Activated CD4-positive, alpha-beta T cell treated with anti-CD3 and anti-CD28 coated beads, Interleukin-2, amount 50 U/mL, for 24 hours (primary cell): ENCODE data around the gene RGL1.

ENCODE experiments used
- DNase-seq, 2 donors: peaks; one replicate each; pipeline ENCODE4 v3.0.0-alpha.2; 2020; ENCODE audit warnings: low read depth in 1 of 2, low spot score in 1 of 2

The RGL1 gene

DNA sequence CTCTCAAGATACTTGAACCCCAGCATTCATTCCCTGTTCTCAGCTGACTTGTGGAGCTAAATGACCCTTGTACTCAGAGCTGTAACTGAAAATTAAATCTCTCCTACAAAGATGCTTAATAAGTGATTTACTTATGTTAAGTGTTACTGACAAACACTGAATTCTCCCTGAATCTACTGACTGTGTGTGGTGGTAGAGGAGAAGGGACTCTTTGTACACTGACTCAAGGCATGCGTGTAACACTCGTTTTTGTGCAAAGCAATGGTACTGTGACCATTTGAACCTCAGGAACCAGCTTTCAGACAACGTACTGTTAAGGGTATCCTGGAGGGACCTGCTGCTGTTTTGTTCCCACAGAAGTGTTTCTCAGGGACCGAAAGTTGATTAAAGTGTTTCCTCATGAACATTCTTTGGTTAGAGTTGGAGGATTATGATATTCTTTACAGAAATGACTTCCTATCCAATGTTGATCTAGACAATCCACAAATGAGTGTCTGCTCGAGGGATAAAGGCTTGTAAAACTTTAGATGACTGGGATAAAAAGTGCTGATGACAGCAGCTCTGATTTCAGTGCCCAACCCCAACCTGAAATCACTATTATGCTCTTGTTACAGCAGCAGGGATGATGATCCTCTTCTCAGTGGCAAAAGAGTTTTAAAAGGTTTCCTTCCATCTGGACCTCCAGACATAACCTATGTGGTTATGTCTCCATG, 12.8 kb downstream of the RGL1 start:
- DNase-seq: no peak

GRCh38 chr1:183819059-183819458, 14.1 kb downstream of the RGL1 start:
- no peak for DNase-seq

DNA sequence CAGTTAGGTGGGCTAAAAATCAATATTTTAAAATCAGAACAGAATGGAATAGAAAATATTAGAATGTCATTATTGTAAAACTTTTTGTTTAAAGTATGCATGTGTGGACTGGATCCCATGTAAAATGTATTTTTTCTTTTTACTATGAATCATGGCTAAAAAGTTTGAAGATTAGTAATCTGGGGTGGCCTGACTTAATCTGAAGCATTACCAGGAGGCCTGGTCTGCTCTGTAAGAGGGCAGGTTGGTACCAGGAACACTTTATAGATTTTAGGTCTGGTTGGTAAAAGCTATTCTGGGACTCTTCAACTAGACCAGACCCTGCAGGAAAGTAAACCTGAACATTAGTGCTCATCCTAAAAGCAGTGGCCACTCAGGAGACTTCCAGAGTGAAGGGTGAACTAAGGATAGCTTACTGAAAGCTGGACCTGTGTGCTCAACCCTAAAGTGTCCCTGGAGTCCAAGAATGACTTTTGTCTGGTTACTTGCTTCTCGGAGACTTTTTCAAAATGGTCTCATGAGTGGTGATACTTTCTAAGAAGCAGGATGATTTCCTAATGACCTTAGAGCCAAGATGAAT, 16.5 kb downstream of the RGL1 start:
- no peak for DNase-seq

- DNase-seq: no peak
Measured at GRCh38 chr1:183821889-183822611, 17.1 kb downstream of the RGL1 start.

DNA sequence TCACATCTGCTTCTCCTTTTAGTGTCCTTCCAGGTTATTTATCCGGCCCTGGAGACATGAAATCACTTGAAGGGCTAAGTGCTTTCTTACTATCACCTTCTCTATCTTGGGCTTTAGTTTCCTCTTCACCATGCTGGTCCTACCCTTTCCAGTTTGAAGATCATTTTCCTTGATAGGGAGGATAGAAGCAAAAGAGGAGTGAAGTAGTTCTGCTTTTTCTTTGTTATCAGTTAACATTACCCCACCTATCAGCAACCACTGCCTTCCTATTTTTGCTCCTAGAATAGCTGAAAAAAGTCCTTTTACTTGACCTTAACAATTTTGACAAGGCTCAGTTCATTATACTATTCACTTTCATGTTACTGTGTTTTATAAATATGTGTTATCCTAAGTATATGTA, 19.4 kb downstream of the RGL1 start:
- DNase-seq: no peak

GRCh38 chr1:183827801-183828200, 22.9 kb downstream of the RGL1 start:
- no peak for DNase-seq

DNA sequence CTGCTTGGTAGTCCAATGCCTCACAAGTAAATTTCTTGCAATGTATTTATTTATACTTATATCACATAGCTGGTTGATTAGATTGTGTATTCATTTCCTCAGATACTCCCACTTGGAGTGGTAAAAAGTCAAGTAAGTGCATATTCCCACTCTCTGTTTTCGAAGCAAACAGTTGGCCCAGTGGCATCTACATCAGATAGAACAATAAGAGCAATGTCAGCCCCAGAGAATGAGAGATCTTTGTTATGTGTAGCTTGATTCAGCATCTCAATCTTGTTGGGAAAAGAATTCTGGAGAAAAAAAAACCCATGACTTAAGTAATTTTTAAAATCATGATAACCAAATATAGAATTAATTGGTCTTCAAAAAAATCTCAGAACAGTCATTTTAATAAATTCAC, 25.5 kb downstream of the RGL1 start:
- no peak for DNase-seq

DNA sequence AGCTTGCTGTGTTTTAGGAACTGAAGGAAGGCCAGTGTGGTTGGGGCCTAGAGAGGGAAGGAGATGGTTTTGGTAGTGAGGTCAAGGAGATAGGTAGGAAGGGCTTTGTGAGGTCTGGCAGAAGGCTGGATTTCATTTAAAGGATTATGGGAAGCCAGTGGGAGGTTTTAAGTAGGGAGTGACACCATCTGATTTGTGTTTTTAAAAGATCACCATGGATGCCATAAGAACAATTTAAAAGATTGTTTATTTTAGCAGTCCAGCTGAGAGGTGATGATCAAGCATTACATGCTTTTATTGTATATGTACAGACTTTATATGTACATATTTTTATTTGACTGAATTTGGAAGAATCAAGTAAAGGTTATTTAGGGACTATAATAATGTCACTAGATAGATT, 26.4 kb downstream of the RGL1 start:
- DNase-seq: no peak

- no peak for DNase-seq
Measured at GRCh38 chr1:183832459-183832858, 27.5 kb downstream of the RGL1 start.

DNA sequence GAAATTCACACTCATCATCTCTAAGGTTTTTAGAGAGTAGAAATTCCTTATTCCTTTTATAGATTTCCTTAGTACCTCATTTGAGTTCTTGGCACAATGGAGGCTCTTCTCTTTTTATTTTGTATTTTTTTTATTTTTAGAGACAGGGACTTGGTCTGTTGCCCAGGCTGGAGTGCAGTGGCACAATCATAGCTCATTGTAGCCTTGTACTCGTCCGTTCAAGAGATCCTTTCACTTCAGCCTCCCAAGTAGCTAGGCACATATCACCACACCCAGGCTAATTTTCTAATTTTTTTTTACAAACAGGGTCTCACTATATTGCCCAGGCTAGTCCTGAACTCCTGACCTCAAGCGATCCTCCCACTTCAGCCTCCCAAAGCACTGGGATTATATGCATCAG, 29.6 kb downstream of the RGL1 start:
- DNase-seq: no peak

DNA sequence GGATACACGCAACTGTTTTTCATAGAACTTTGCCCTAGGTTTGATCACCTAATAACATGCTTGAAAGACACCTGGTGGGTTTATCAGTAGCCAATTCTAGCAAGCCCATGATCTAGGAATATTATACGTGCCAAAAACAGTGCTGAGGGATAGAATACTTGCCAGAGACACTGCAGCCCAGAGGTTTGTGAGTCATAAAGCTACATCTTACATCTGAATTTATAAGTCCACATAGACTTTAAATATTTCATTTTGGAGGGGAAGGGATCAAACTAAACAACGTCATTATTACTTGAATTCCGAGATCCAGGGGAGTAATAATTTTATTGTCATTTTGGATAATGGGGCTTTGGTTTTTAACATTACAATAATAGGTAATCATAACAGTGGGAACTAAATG, 31.7 kb downstream of the RGL1 start:
- no peak for DNase-seq

DNA sequence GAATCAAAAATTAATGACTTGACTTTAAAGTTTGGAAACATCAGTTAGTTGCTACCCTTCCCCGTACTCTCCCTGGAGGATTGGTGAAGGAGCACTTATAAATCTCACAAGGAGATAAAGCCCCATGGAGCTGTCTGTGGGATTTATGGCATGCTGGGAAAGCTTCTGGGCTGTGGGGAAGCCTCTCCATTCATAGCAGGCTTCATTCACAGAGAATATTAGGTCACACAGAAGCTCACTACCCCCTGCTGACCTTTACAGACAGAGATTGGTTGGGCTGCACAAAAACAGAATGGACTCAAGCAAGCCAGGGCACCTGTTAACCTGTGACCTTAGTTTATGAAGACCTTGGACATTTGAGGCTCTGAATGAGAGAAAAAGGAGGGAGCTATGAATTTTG, 32.1 kb downstream of the RGL1 start:
- no peak for DNase-seq

GRCh38 chr1:183838221-183838620, 33.3 kb downstream of the RGL1 start:
- no peak for DNase-seq

- DNase-seq: no peak
Measured at GRCh38 chr1:183840140-183840539, 35.2 kb downstream of the RGL1 start.

DNA sequence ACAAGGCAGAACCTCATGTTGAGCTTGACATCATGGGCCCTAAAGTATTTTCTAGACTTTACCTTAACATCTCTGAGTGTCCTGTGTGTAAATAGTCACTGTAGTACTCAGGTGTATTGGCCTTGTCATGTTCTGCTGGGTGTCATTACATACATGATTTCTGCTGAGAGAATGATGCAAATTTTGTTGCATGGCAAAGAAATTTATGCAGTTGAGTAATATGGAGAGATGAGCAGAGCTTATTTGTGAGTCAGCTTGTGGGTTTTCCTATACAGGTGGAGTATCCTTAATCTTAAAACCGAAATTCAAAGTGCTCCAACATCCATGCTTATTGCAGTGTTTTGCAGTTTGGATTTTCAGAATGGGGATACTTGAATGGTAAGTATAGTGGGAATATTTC, 36.6 kb downstream of the RGL1 start:
- no peak for DNase-seq

GRCh38 chr1:183841950-183842794, 37.3 kb downstream of the RGL1 start:
- DNase-seq: no peak

- no peak for DNase-seq
Measured at GRCh38 chr1:183842795-183843144, 37.9 kb downstream of the RGL1 start.

DNA sequence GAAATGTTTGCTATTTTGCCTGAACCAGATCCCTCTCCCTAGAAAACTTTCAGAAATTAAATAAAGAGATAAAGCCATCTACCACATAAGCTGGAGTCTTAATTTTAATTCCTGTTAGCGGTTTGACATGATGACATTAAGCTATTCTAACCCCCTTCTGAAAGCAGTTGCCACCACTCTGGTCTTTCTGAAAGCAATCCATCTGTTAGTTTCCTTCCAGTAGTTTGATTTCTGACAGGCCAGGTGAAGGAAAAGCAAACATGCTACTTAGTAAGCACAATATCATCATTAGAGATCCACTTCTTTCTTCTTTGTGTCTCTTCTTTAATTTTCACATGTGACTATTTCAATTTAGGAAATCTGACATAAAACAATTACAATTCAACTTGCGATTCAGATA, 39.9 kb downstream of the RGL1 start:
- DNase-seq: no peak

DNA sequence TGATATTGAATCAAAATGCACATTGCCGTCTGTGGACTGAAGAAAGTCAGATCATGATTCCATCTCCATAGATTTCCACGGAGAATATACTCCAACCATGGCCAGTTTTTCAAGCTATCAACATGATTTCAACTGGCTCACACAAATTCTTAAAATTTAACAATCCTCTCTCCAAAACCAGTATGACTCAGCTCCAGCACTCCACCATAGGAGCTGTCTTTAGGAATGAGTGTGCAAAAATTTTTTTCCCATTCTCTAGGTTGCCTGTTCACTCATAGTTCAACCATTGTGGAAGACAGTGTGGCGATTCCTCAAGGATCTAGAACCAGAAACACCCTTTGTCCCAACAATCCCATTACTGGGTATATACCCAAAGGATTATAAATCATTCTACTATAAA, 40.8 kb downstream of the RGL1 start:
- DNase-seq: no peak

DNA sequence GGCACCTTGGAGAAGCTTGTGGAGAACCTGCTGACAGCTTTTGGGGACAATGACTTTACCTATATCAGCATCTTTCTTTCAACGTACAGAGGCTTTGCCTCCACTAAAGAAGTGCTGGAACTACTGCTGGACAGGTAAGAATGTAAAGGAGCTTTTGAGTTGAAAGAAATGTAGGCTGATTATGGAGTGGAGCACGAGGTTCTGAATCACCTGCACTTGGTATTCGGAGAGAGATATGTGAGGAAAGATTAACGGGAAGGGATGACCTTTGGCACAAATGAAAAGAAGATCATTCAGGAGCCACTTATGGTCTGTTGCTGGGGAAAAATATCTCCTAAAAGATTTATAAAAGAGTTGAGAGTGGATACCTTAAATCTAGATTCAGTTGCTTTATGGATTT, 42.7 kb downstream of the RGL1 start:
- DNase-seq: no peak

GRCh38 chr1:183850852-183851251, 45.9 kb downstream of the RGL1 start:
- no peak for DNase-seq

- DNase-seq: no peak
Measured at GRCh38 chr1:183859119-183859518, 54.2 kb downstream of the RGL1 start.
